HG03139 (cell line): ENCODE measurements around the gene IBA57.
"Not testable (repeated sequence)": the region's sequence is repeated elsewhere in the genome, so short reads cannot be mapped to it uniquely, and the experiment has no call there.

Experiments used
- ATAC-seq: cut with Tn5 transposase; IDR thresholded peaks from one replicate; pipeline ENCODE4 v1.9.1; 2021; ENCODE audit not compliant: unreplicated experiment

IBA57 gene

GRCh38 chr1:228170666-228171065, 5.1 kb downstream of the IBA57 start:
- ATAC-seq: no peak

GRCh38 chr1:228171221-228171891, 5.8 kb downstream of the IBA57 start:
- no peak for ATAC-seq

- no peak for ATAC-seq
Measured at GRCh38 chr1:228172591-228173527, 7.3 kb downstream of the IBA57 start.

- not testable (repeated sequence) for ATAC-seq
Measured at GRCh38 chr1:228173528-228174481, 8.2 kb downstream of the IBA57 start.

GRCh38 chr1:228174482-228175315, 9.1 kb downstream of the IBA57 start:
- ATAC-seq: no peak

GRCh38 chr1:228175316-228176023, 9.9 kb downstream of the IBA57 start:
- no peak for ATAC-seq

GRCh38 chr1:228176024-228176395, 10.4 kb downstream of the IBA57 start:
- no peak for ATAC-seq

GRCh38 chr1:228176461-228177182, 11.0 kb downstream of the IBA57 start:
- ATAC-seq: no peak

- ATAC-seq: no peak
Measured at GRCh38 chr1:228177183-228177475, 11.5 kb downstream of the IBA57 start.

GRCh38 chr1:228177721-228178710, 12.4 kb downstream of the IBA57 start:
- no peak for ATAC-seq

GRCh38 chr1:228178737-228179684, 13.4 kb downstream of the IBA57 start:
- no peak for ATAC-seq

- no peak for ATAC-seq
Measured at GRCh38 chr1:228180271-228180958, 14.8 kb downstream of the IBA57 start.

GRCh38 chr1:228180959-228181644, 15.5 kb downstream of the IBA57 start:
- no peak for ATAC-seq

GRCh38 chr1:228181645-228182034, 16.0 kb downstream of the IBA57 start:
- no peak for ATAC-seq

GRCh38 chr1:228182296-228183030, 16.9 kb downstream of the IBA57 start:
- ATAC-seq: no peak
